Measurements from ENCODE around the gene FLNB. TPM values are rescaled to one million over a fixed set of nuclear protein-coding genes. Genes with fewer than 3 reads are reported as not detected.

The FLNB gene
- total and polyA plus RNA-seq, 2 donors, result 90.5 to 111 TPM

GRCh38 chr3:58013973-58014649 is 5.9 kb downstream of the FLNB start:
- Histone ChIP-seq H3K27ac (ENCODE audit: low read depth in 1 of 2, low read length in 1 of 2) (no peak overlapping the region), H3K4me1 (ENCODE audit: control insufficient read depth in 2 of 2, insufficient read depth in 2 of 2, low read length in 2 of 2) (peaks cover 40 to 49% of the 10 kb centered on the region in 2 donors), H3K36me3 (ENCODE audit: control insufficient read depth in 2 of 2, insufficient read depth in 2 of 2, low read length in 1 of 2) (peaks cover 3 to 10% of the 10 kb centered on the region in 2 donors), H3K9me3 (ENCODE audit: control insufficient read depth in 2 of 2, insufficient read depth in 1 of 2, low read length in 1 of 2) (no peaks in the 10 kb centered on the region), H3K4me3 (ENCODE audit: low read length in 2 of 2) (no peak overlapping the region), H3K27me3 (ENCODE audit: control insufficient read depth in 2 of 2, insufficient read depth in 1 of 2, low read length in 1 of 2) (no peaks in the 10 kb centered on the region)
- DNase-seq (ENCODE audit: low read depth in 6 of 9, low spot score in 9 of 9), result no peak
- 97% methylated on average over 10 of the region's 10 CpGs for WGBS

- H3K9me3 ChIP-seq (ENCODE audit: control insufficient read depth in 2 of 2, insufficient read depth in 1 of 2, low read length in 1 of 2), result no peaks in the 10 kb centered on the region
- H3K4me1 ChIP-seq (ENCODE audit: control insufficient read depth in 2 of 2, insufficient read depth in 2 of 2, low read length in 2 of 2), result peaks cover 42 to 49% of the 10 kb centered on the region in 2 donors
- WGBS, result 95% methylated on average over 3 of the region's 3 CpGs
- no peak overlapping the region for H3K4me3 ChIP-seq (ENCODE audit: low read length in 2 of 2)
- peak overlapping the region in 1 of 2 donors; percentile 2 for H3K27ac ChIP-seq (ENCODE audit: low read depth in 1 of 2, low read length in 1 of 2)
- peaks cover 3 to 10% of the 10 kb centered on the region in 2 donors for H3K36me3 ChIP-seq (ENCODE audit: control insufficient read depth in 2 of 2, insufficient read depth in 2 of 2, low read length in 1 of 2)
- no peaks in the 10 kb centered on the region for H3K27me3 ChIP-seq (ENCODE audit: control insufficient read depth in 2 of 2, insufficient read depth in 1 of 2, low read length in 1 of 2)
- DNase-seq (ENCODE audit: low read depth in 6 of 9, low spot score in 9 of 9), result no peak
These were observed 7.3 kb downstream of the FLNB start for GRCh38 chr3:58015520-58015915.

- no peak overlapping the region for H3K4me3 ChIP-seq (ENCODE audit: low read length in 2 of 2)
- no peaks in the 10 kb centered on the region for H3K27me3 ChIP-seq (ENCODE audit: control insufficient read depth in 2 of 2, insufficient read depth in 1 of 2, low read length in 1 of 2)
- H3K9me3 ChIP-seq (ENCODE audit: control insufficient read depth in 2 of 2, insufficient read depth in 1 of 2, low read length in 1 of 2), result no peaks in the 10 kb centered on the region
- peaks cover 3 to 5% of the 10 kb centered on the region in 2 donors for H3K36me3 ChIP-seq (ENCODE audit: control insufficient read depth in 2 of 2, insufficient read depth in 2 of 2, low read length in 1 of 2)
- DNase-seq (ENCODE audit: low read depth in 6 of 9, low spot score in 9 of 9), result no peak
- H3K27ac ChIP-seq (ENCODE audit: low read depth in 1 of 2, low read length in 1 of 2), result no peak overlapping the region
- H3K4me1 ChIP-seq (ENCODE audit: control insufficient read depth in 2 of 2, insufficient read depth in 2 of 2, low read length in 2 of 2), result peaks cover 44 to 49% of the 10 kb centered on the region in 2 donors
- 96% methylated on average over 1 of the region's 1 CpG for WGBS
These were observed 8.5 kb downstream of the FLNB start for GRCh38 chr3:58016710-58017109.

GRCh38 chr3:58018892-58019742 is 10.9 kb downstream of the FLNB start:
- Histone ChIP-seq H3K4me3 (ENCODE audit: low read length in 2 of 2) (no peak overlapping the region), H3K9me3 (ENCODE audit: control insufficient read depth in 2 of 2, insufficient read depth in 1 of 2, low read length in 1 of 2) (no peaks in the 10 kb centered on the region), H3K27me3 (ENCODE audit: control insufficient read depth in 2 of 2, insufficient read depth in 1 of 2, low read length in 1 of 2) (no peaks in the 10 kb centered on the region), H3K36me3 (ENCODE audit: control insufficient read depth in 2 of 2, insufficient read depth in 2 of 2, low read length in 1 of 2) (peaks cover 3 to 5% of the 10 kb centered on the region in 2 donors), H3K4me1 (ENCODE audit: control insufficient read depth in 2 of 2, insufficient read depth in 2 of 2, low read length in 2 of 2) (peaks cover 24 to 30% of the 10 kb centered on the region in 2 donors), H3K27ac (ENCODE audit: low read depth in 1 of 2, low read length in 1 of 2) (peak overlapping the region; percentile 36 to 52)
- DNase-seq (ENCODE audit: low read depth in 6 of 9, low spot score in 9 of 9), result no peak
- WGBS, result 97% methylated on average over 8 of the region's 8 CpGs

- no peak overlapping the region for H3K4me3 ChIP-seq (ENCODE audit: low read length in 2 of 2)
- WGBS, result 95% methylated on average over 7 of the region's 7 CpGs
- no peaks in the 10 kb centered on the region for H3K27me3 ChIP-seq (ENCODE audit: control insufficient read depth in 2 of 2, insufficient read depth in 1 of 2, low read length in 1 of 2)
- peaks cover 31 to 32% of the 10 kb centered on the region in 2 donors for H3K4me1 ChIP-seq (ENCODE audit: control insufficient read depth in 2 of 2, insufficient read depth in 2 of 2, low read length in 2 of 2)
- DNase-seq (ENCODE audit: low read depth in 6 of 9, low spot score in 9 of 9), result no peak
- H3K9me3 ChIP-seq (ENCODE audit: control insufficient read depth in 2 of 2, insufficient read depth in 1 of 2, low read length in 1 of 2), result no peaks in the 10 kb centered on the region
- no peaks in the 10 kb centered on the region for H3K36me3 ChIP-seq (ENCODE audit: control insufficient read depth in 2 of 2, insufficient read depth in 2 of 2, low read length in 1 of 2)
- peak overlapping the region; percentile 22 to 62 for H3K27ac ChIP-seq (ENCODE audit: low read depth in 1 of 2, low read length in 1 of 2)
These were observed 12.5 kb downstream of the FLNB start for GRCh38 chr3:58020783-58021071.

- Histone ChIP-seq H3K36me3 (ENCODE audit: control insufficient read depth in 2 of 2, insufficient read depth in 2 of 2, low read length in 1 of 2) (no peaks in the 10 kb centered on the region), H3K4me3 (ENCODE audit: low read length in 2 of 2) (no peak overlapping the region), H3K4me1 (ENCODE audit: control insufficient read depth in 2 of 2, insufficient read depth in 2 of 2, low read length in 2 of 2) (peaks cover 35 to 36% of the 10 kb centered on the region in 2 donors), H3K27me3 (ENCODE audit: control insufficient read depth in 2 of 2, insufficient read depth in 1 of 2, low read length in 1 of 2) (no peaks in the 10 kb centered on the region), H3K27ac (ENCODE audit: low read depth in 1 of 2, low read length in 1 of 2) (peak overlapping the region; percentile 25 to 62), H3K9me3 (ENCODE audit: control insufficient read depth in 2 of 2, insufficient read depth in 1 of 2, low read length in 1 of 2) (no peaks in the 10 kb centered on the region)
- 95% methylated on average over 8 of the region's 8 CpGs for WGBS
- DNase-seq (ENCODE audit: low read depth in 6 of 9, low spot score in 9 of 9), result no peak
These were observed 13.1 kb downstream of the FLNB start for GRCh38 chr3:58021072-58021959.

- H3K4me1 ChIP-seq (ENCODE audit: control insufficient read depth in 2 of 2, insufficient read depth in 2 of 2, low read length in 2 of 2), result peaks cover 36 to 41% of the 10 kb centered on the region in 2 donors
- no peak for DNase-seq (ENCODE audit: low read depth in 6 of 9, low spot score in 9 of 9)
These were observed 13.7 kb downstream of the FLNB start for GRCh38 chr3:58021962-58022361.

GRCh38 chr3:58022490-58022889 is 14.3 kb downstream of the FLNB start:
- Histone ChIP-seq H3K27ac (ENCODE audit: low read depth in 1 of 2, low read length in 1 of 2) (no peak overlapping the region), H3K27me3 (ENCODE audit: control insufficient read depth in 2 of 2, insufficient read depth in 1 of 2, low read length in 1 of 2) (no peaks in the 10 kb centered on the region), H3K4me1 (ENCODE audit: control insufficient read depth in 2 of 2, insufficient read depth in 2 of 2, low read length in 2 of 2) (peaks cover 36 to 41% of the 10 kb centered on the region in 2 donors), H3K4me3 (ENCODE audit: low read length in 2 of 2) (no peak overlapping the region), H3K9me3 (ENCODE audit: control insufficient read depth in 2 of 2, insufficient read depth in 1 of 2, low read length in 1 of 2) (no peaks in the 10 kb centered on the region), H3K36me3 (ENCODE audit: control insufficient read depth in 2 of 2, insufficient read depth in 2 of 2, low read length in 1 of 2) (no peaks in the 10 kb centered on the region)
- 98% methylated on average over 3 of the region's 3 CpGs for WGBS
- DNase-seq (ENCODE audit: low read depth in 6 of 9, low spot score in 9 of 9), result no peak

More at GRCh38 chr3:58021962-58022361, 13.7 kb downstream of the FLNB start:
- 98% methylated on average over 5 of the region's 5 CpGs for WGBS
- Histone ChIP-seq H3K36me3 (ENCODE audit: control insufficient read depth in 2 of 2, insufficient read depth in 2 of 2, low read length in 1 of 2) (no peaks in the 10 kb centered on the region), H3K27me3 (ENCODE audit: control insufficient read depth in 2 of 2, insufficient read depth in 1 of 2, low read length in 1 of 2) (no peaks in the 10 kb centered on the region), H3K27ac (ENCODE audit: low read depth in 1 of 2, low read length in 1 of 2) (no peak overlapping the region), H3K4me3 (ENCODE audit: low read length in 2 of 2) (no peak overlapping the region), H3K9me3 (ENCODE audit: control insufficient read depth in 2 of 2, insufficient read depth in 1 of 2, low read length in 1 of 2) (no peaks in the 10 kb centered on the region)
